Activated naive CD4-positive, alpha-beta T cell treated with anti-CD3 and anti-CD28 coated beads, Interleukin-2, amount 50 U/mL, for 72 hours (primary cell): ENCODE results near the gene LYRM4. TPM values are rescaled to one million over a fixed set of nuclear protein-coding genes. Genes with fewer than 3 reads are reported as not detected.

Experiments
- ATAC-seq, 2 donors: fragments of 150-1000 bp; cut with Tn5 transposase; 2 replicates each; pipeline ENCODE4 v1.10.0; 2021; ENCODE audit warnings: mild to moderate bottlenecking in 2 of 2, moderate library complexity in 2 of 2
- DNase-seq, 2 donors: peaks; one replicate each; pipeline ENCODE4 v3.0.0; 2021 to 2022; ENCODE audit warnings: low spot score in 2 of 2
- H3K27ac Mint-ChIP-seq, 2 donors: one replicate each; pipeline ENCODE4 v1.8.0; 2022; ENCODE audit warnings: mild to moderate bottlenecking in 2 of 2, mixed read lengths in 2 of 2
- H3K36me3 Mint-ChIP-seq, 2 donors: one replicate each; pipeline ENCODE4 v1.8.0; 2022; ENCODE audit warnings: mixed read lengths in 2 of 2
- H3K9me3 Mint-ChIP-seq, 2 donors: one replicate each; pipeline ENCODE4 v1.8.0; 2022; ENCODE audit warnings: mixed read lengths in 2 of 2
- total RNA-seq, 2 donors: library from RNA; stranded (reverse); gene quantifications; one replicate each; pipeline ENCODE4 v1.2.3, GENCODE V29; 2022

LYRM4 gene
- total RNA-seq, 2 donors from 2014 or later = 32.7 to 40.7 TPM

- peak overlapping the region in 1 of 2 donors; percentile 10 for H3K27ac Mint-ChIP-seq
- H3K36me3 Mint-ChIP-seq = peaks cover 0 to 10% of the 10 kb centered on the region in 2 donors
- DNase-seq (no peak), ATAC-seq (no peak)
- H3K9me3 Mint-ChIP-seq = no peaks in the 10 kb centered on the region
These were observed 56.4 kb downstream of the LYRM4 start for GRCh38 chr6:5204376-5204775.

GRCh38 chr6:5203546-5203945 lies 57.2 kb downstream of the LYRM4 start:
- Mint-ChIP-seq H3K36me3 (peaks cover 0 to 10% of the 10 kb centered on the region in 2 donors), H3K27ac (no peak overlapping the region), H3K9me3 (no peaks in the 10 kb centered on the region)
- ATAC-seq = no peak
- DNase-seq = no peak

GRCh38 chr6:5202941-5203340 lies 57.8 kb downstream of the LYRM4 start:
- ATAC-seq (no peak), DNase-seq (no peak)
- H3K36me3 Mint-ChIP-seq = peaks cover 0 to 5% of the 10 kb centered on the region in 2 donors
- H3K9me3 Mint-ChIP-seq = no peaks in the 10 kb centered on the region
- H3K27ac Mint-ChIP-seq = no peak overlapping the region

- no peaks in the 10 kb centered on the region for H3K36me3 Mint-ChIP-seq
- H3K9me3 Mint-ChIP-seq = no peaks in the 10 kb centered on the region
- no peak for DNase-seq
- ATAC-seq = no peak
- no peak overlapping the region for H3K27ac Mint-ChIP-seq
These were observed 58.5 kb downstream of the LYRM4 start for GRCh38 chr6:5202206-5202605.

GRCh38 chr6:5201271-5201670 lies 59.5 kb downstream of the LYRM4 start:
- DNase-seq = no peak
- H3K36me3 Mint-ChIP-seq = peaks cover 0 to 4% of the 10 kb centered on the region in 2 donors
- H3K27ac Mint-ChIP-seq = no peak overlapping the region

GRCh38 chr6:5199702-5200101 lies 61.0 kb downstream of the LYRM4 start:
- peaks cover 4 to 6% of the 10 kb centered on the region in 2 donors for H3K36me3 Mint-ChIP-seq
- H3K9me3 Mint-ChIP-seq = no peaks in the 10 kb centered on the region
- ATAC-seq (peak; percentile 39 to 61), DNase-seq (no peak)
- peak overlapping the region in 1 of 2 donors; percentile 21 for H3K27ac Mint-ChIP-seq

More at GRCh38 chr6:5201271-5201670, 59.5 kb downstream of the LYRM4 start:
- no peaks in the 10 kb centered on the region for H3K9me3 Mint-ChIP-seq
- no peak for ATAC-seq

GRCh38 chr6:5199283-5199682 lies 61.5 kb downstream of the LYRM4 start:
- no peak for DNase-seq
- Mint-ChIP-seq H3K27ac (peak overlapping the region in 1 of 2 donors; percentile 21), H3K36me3 (peaks cover 4 to 6% of the 10 kb centered on the region in 2 donors), H3K9me3 (no peaks in the 10 kb centered on the region)
- peak; percentile 90 to 91 for ATAC-seq

- Mint-ChIP-seq H3K27ac (no peak overlapping the region), H3K36me3 (peaks cover 4 to 6% of the 10 kb centered on the region in 2 donors), H3K9me3 (no peaks in the 10 kb centered on the region)
- ATAC-seq = no peak
- no peak for DNase-seq
These were observed 63.7 kb downstream of the LYRM4 start for GRCh38 chr6:5197084-5197483.

- no peak for ATAC-seq
- DNase-seq = no peak
- no peaks in the 10 kb centered on the region for H3K9me3 Mint-ChIP-seq
- H3K27ac Mint-ChIP-seq = no peak overlapping the region
- H3K36me3 Mint-ChIP-seq = peaks cover 4 to 6% of the 10 kb centered on the region in 2 donors
These were observed 68.5 kb downstream of the LYRM4 start for GRCh38 chr6:5192135-5192794.

- ATAC-seq (no peak), DNase-seq (no peak)
- Mint-ChIP-seq H3K9me3 (no peaks in the 10 kb centered on the region), H3K36me3 (peaks cover 0 to 6% of the 10 kb centered on the region in 2 donors), H3K27ac (no peak overlapping the region)
These were observed 69.0 kb downstream of the LYRM4 start for GRCh38 chr6:5191722-5192121.

- no peak overlapping the region for H3K27ac Mint-ChIP-seq
- DNase-seq = no peak
- ATAC-seq = peak in 1 of 2 donors; percentile 63
- H3K36me3 Mint-ChIP-seq = peaks cover 0 to 6% of the 10 kb centered on the region in 2 donors
- no peaks in the 10 kb centered on the region for H3K9me3 Mint-ChIP-seq
These were observed 69.5 kb downstream of the LYRM4 start for GRCh38 chr6:5191222-5191621.

- Mint-ChIP-seq H3K36me3 (no peaks in the 10 kb centered on the region), H3K9me3 (no peaks in the 10 kb centered on the region), H3K27ac (no peak overlapping the region)
- ATAC-seq (no peak), DNase-seq (no peak)
These were observed 70.2 kb downstream of the LYRM4 start for GRCh38 chr6:5190507-5190906.

GRCh38 chr6:5188646-5189045 lies 72.1 kb downstream of the LYRM4 start:
- Mint-ChIP-seq H3K36me3 (no peaks in the 10 kb centered on the region), H3K9me3 (no peaks in the 10 kb centered on the region), H3K27ac (no peak overlapping the region)
- ATAC-seq (no peak), DNase-seq (no peak)

- no peak for DNase-seq
- no peak for ATAC-seq
- Mint-ChIP-seq H3K9me3 (no peaks in the 10 kb centered on the region), H3K27ac (no peak overlapping the region), H3K36me3 (peaks cover 8 to 9% of the 10 kb centered on the region in 2 donors)
These were observed 75.9 kb downstream of the LYRM4 start for GRCh38 chr6:5184878-5185277.

GRCh38 chr6:5184218-5184617 lies 76.5 kb downstream of the LYRM4 start:
- Mint-ChIP-seq H3K27ac (no peak overlapping the region), H3K9me3 (no peaks in the 10 kb centered on the region), H3K36me3 (peaks cover 8 to 9% of the 10 kb centered on the region in 2 donors)
- no peak for DNase-seq
- ATAC-seq = no peak

- H3K9me3 Mint-ChIP-seq = no peaks in the 10 kb centered on the region
- no peak for ATAC-seq
- H3K36me3 Mint-ChIP-seq = peaks cover 8 to 9% of the 10 kb centered on the region in 2 donors
- peak overlapping the region; percentile 17 to 62 for H3K27ac Mint-ChIP-seq
- DNase-seq = no peak
These were observed 79.0 kb downstream of the LYRM4 start for GRCh38 chr6:5181510-5182317.

- Mint-ChIP-seq H3K36me3 (peaks cover 8 to 9% of the 10 kb centered on the region in 2 donors), H3K9me3 (no peaks in the 10 kb centered on the region), H3K27ac (peak overlapping the region in 1 of 2 donors; percentile 30)
- no peak for ATAC-seq
- no peak for DNase-seq
These were observed 80.1 kb downstream of the LYRM4 start for GRCh38 chr6:5180636-5181035.
